ENCODE measurements around the gene YARS1. TPM values are rescaled to one million over a fixed set of nuclear protein-coding genes. Genes with fewer than 3 reads are reported as not detected.

Gene YARS1
- total and polyA plus RNA-seq, 4 donors = 31.6 to 94.0 (median 52.6) TPM

DNA sequence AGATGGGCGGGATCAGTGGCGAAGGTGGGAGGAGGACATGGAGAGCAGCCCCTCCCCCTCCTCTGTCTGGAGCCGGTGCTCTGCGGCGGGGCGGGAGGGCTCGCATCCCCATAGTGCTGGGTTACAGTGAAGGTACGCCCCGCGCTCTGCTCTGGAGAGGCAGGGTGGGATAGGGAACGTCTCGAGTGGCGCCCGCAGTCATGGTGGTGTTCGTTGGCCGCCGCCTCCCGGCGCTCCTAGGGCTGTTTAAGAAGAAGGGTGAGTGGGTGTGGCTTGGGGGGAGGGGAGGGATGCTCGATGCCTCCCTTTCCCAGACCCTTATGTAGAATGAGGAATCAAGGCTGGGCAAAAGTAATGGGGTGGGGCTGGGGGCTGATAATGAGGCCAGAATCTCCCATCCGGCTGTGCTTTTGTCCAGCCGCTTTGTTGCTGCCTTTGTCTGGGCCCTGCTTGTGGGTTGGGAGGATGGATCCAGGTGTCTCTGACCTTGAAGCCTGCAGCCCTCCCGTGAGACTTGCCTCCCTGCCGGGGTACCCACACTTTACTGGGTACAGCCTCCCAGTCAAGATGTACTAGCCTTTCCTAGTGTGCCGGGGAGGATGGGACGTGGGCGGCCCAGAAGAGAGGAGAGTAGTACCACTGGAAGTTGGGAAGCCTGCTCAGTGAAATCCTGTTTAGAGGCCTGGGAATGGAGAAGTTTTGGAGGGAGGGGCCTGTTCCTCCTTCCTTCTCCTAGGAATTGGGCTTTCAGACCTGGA, 51.4 kb downstream of the YARS1 start:
- Histone ChIP-seq H3K36me3 (ENCODE audit: control insufficient read depth in 4 of 4, insufficient read depth in 3 of 4, low read depth in 1 of 4, low read length in 3 of 4) (peaks cover 0 to 13% (median 1%) of the 10 kb centered on the region in 4 donors), H3K9me3 (ENCODE audit: control insufficient read depth in 4 of 4, low read length in 3 of 4) (no peaks in the 10 kb centered on the region), H3K9ac (ENCODE audit: low read depth in 1 of 2, low read length in 2 of 2) (no peak overlapping the region), H3K4me1 (ENCODE audit: control insufficient read depth in 4 of 4, insufficient read depth in 4 of 4, low read length in 3 of 4) (peaks cover 2 to 14% (median 7%) of the 10 kb centered on the region in 4 donors), H3K27me3 (ENCODE audit: control insufficient read depth in 4 of 4, insufficient read depth in 4 of 4, low read length in 3 of 4) (no peaks in the 10 kb centered on the region), H3K27ac (ENCODE audit: low read depth in 1 of 2, low read length in 2 of 2) (no peak overlapping the region), H3K4me3 (ENCODE audit: low read depth in 1 of 3, low read length in 3 of 3) (no peak overlapping the region)
- DNase-seq (ENCODE audit: low spot score) = no peak
- 85% methylated on average over 27 of the region's 27 CpGs for WGBS
- no peak for TF ChIP-seq HNF4G (IDR thresholded peaks at IDR 0.05)
- TF ChIP-seq, protein P1, sequence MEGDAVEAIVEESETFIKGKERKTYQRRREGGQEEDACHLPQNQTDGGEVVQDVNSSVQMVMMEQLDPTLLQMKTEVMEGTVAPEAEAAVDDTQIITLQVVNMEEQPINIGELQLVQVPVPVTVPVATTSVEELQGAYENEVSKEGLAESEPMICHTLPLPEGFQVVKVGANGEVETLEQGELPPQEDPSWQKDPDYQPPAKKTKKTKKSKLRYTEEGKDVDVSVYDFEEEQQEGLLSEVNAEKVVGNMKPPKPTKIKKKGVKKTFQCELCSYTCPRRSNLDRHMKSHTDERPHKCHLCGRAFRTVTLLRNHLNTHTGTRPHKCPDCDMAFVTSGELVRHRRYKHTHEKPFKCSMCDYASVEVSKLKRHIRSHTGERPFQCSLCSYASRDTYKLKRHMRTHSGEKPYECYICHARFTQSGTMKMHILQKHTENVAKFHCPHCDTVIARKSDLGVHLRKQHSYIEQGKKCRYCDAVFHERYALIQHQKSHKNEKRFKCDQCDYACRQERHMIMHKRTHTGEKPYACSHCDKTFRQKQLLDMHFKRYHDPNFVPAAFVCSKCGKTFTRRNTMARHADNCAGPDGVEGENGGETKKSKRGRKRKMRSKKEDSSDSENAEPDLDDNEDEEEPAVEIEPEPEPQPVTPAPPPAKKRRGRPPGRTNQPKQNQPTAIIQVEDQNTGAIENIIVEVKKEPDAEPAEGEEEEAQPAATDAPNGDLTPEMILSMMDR (IDR thresholded peaks at IDR 0.05; ENCODE audit: low read depth, low read length, missing input control) = no peak
- TF ChIP-seq RXRA (IDR thresholded peaks at IDR 0.05) = no peak
- TF ChIP-seq FOXA1 (IDR thresholded peaks at IDR 0.05) = no peak
- TF ChIP-seq, protein P2, sequence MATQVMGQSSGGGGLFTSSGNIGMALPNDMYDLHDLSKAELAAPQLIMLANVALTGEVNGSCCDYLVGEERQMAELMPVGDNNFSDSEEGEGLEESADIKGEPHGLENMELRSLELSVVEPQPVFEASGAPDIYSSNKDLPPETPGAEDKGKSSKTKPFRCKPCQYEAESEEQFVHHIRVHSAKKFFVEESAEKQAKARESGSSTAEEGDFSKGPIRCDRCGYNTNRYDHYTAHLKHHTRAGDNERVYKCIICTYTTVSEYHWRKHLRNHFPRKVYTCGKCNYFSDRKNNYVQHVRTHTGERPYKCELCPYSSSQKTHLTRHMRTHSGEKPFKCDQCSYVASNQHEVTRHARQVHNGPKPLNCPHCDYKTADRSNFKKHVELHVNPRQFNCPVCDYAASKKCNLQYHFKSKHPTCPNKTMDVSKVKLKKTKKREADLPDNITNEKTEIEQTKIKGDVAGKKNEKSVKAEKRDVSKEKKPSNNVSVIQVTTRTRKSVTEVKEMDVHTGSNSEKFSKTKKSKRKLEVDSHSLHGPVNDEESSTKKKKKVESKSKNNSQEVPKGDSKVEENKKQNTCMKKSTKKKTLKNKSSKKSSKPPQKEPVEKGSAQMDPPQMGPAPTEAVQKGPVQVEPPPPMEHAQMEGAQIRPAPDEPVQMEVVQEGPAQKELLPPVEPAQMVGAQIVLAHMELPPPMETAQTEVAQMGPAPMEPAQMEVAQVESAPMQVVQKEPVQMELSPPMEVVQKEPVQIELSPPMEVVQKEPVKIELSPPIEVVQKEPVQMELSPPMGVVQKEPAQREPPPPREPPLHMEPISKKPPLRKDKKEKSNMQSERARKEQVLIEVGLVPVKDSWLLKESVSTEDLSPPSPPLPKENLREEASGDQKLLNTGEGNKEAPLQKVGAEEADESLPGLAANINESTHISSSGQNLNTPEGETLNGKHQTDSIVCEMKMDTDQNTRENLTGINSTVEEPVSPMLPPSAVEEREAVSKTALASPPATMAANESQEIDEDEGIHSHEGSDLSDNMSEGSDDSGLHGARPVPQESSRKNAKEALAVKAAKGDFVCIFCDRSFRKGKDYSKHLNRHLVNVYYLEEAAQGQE (IDR thresholded peaks at IDR 0.05) = no peak
- TF ChIP-seq RAD21 (IDR thresholded peaks at IDR 0.05) = no peak
- TF ChIP-seq, protein P3, sequence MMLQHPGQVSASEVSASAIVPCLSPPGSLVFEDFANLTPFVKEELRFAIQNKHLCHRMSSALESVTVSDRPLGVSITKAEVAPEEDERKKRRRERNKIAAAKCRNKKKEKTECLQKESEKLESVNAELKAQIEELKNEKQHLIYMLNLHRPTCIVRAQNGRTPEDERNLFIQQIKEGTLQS (IDR thresholded peaks at IDR 0.05) = no peak
- no peak for TF ChIP-seq GABPA (IDR thresholded peaks at IDR 0.05 in 1 of 2, conservative IDR thresholded peaks at IDR 0.05 in 1 of 2)
- no peak for TF ChIP-seq NR2F2 (IDR thresholded peaks at IDR 0.05)
- no peak for TF ChIP-seq HNF4A (conservative IDR thresholded peaks at IDR 0.05)
- no peak for TF ChIP-seq SP1 (IDR thresholded peaks at IDR 0.05)
- TF ChIP-seq EGR1 (IDR thresholded peaks at IDR 0.05; ENCODE audit: low read depth in 2 of 2) = no peak
- TF ChIP-seq JUND (IDR thresholded peaks at IDR 0.05) = no peak
- TF ChIP-seq FOXA2 (IDR thresholded peaks at IDR 0.05) = no peak
- no peak for TF ChIP-seq YY1 (IDR thresholded peaks at IDR 0.05)
- TF ChIP-seq, protein P4, sequence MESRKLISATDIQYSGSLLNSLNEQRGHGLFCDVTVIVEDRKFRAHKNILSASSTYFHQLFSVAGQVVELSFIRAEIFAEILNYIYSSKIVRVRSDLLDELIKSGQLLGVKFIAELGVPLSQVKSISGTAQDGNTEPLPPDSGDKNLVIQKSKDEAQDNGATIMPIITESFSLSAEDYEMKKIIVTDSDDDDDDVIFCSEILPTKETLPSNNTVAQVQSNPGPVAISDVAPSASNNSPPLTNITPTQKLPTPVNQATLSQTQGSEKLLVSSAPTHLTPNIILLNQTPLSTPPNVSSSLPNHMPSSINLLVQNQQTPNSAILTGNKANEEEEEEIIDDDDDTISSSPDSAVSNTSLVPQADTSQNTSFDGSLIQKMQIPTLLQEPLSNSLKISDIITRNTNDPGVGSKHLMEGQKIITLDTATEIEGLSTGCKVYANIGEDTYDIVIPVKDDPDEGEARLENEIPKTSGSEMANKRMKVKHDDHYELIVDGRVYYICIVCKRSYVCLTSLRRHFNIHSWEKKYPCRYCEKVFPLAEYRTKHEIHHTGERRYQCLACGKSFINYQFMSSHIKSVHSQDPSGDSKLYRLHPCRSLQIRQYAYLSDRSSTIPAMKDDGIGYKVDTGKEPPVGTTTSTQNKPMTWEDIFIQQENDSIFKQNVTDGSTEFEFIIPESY (IDR thresholded peaks at IDR 0.05) = no peak
- no peak for TF ChIP-seq TAF1 (conservative IDR thresholded peaks at IDR 0.05)
- TF ChIP-seq, protein P5, sequence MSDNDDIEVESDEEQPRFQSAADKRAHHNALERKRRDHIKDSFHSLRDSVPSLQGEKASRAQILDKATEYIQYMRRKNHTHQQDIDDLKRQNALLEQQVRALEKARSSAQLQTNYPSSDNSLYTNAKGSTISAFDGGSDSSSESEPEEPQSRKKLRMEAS (IDR thresholded peaks at IDR 0.05) = no peak

All from liver (tissue), 9 donors.